ENCODE measurements around the gene OR10P1. TPM values are rescaled to one million over a fixed set of nuclear protein-coding genes. Genes with fewer than 3 reads are reported as not detected.

Gene OR10P1
- total RNA-seq, 6 donors from 2014 or later: not detected

DNA sequence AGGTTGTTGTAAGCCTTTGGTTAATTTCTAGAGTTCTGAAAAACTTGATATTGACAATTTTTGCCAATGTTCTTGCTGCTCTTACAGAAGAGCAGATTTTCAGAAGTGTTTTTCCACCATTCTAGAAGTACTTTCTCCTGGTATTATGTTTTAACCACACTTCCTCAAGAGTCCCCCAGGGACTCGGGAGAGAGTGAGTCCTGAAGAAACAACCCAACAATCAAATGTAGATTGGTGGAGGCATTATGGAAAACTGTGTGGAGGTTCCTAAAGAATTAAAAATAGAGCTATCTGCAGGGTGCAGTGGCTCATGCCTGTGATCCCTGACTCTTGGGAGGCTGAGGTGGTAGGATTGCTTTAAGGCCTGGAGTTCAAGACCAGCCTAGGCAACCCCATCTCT is 26.7 kb downstream of the OR10P1 start:
- no peaks in the 10 kb centered on the region for H3K27me3 ChIP-seq
- ATAC-seq (ENCODE audit: low FRiP score in 2 of 2) (no peak), DNase-seq (no peak)
- no peaks in the 10 kb centered on the region for H3K36me3 ChIP-seq
- H3K27ac ChIP-seq: no peak overlapping the region
- TF ChIP-seq POLR2A (IDR thresholded peaks at IDR 0.05) (no peak), EP300 (IDR thresholded peaks at IDR 0.05) (no peak)
- TF ChIP-seq, protein P1, sequence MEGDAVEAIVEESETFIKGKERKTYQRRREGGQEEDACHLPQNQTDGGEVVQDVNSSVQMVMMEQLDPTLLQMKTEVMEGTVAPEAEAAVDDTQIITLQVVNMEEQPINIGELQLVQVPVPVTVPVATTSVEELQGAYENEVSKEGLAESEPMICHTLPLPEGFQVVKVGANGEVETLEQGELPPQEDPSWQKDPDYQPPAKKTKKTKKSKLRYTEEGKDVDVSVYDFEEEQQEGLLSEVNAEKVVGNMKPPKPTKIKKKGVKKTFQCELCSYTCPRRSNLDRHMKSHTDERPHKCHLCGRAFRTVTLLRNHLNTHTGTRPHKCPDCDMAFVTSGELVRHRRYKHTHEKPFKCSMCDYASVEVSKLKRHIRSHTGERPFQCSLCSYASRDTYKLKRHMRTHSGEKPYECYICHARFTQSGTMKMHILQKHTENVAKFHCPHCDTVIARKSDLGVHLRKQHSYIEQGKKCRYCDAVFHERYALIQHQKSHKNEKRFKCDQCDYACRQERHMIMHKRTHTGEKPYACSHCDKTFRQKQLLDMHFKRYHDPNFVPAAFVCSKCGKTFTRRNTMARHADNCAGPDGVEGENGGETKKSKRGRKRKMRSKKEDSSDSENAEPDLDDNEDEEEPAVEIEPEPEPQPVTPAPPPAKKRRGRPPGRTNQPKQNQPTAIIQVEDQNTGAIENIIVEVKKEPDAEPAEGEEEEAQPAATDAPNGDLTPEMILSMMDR (IDR thresholded peaks at IDR 0.05): no peak
- WGBS, 2 donors: 21 to 29% methylated on average over 1 of the region's 1 CpG
- no peaks in the 10 kb centered on the region for H3K9me3 ChIP-seq
- peaks cover 0 to 4% (median under 1%) of the 10 kb centered on the region in 4 donors for H3K4me1 ChIP-seq
- H3K4me3 ChIP-seq: no peak overlapping the region

DNA sequence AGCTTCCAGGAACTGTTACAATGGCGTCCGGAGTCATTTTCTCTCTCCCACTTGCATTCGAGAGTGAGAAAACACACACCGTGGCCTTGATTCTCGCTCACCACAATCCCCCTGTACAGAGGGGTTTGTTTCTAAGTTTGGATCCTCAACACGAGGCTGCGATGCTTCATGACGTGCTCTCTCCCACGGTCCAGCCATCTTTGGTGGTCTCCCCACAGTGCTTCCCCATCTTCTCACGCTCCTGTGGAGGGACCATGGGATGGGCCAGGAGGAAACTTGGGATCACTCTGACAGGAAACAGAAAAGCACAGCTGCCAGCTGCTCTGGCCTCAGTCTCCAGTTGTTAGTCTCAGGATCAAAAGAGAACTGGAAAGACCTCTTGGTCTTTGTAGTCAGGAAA is 28.1 kb downstream of the OR10P1 start:
- no peaks in the 10 kb centered on the region for H3K36me3 ChIP-seq
- 78 to 89% methylated on average over 9 to 10 of the region's 10 CpGs for WGBS, 2 donors
- H3K4me3 ChIP-seq: no peak overlapping the region
- ATAC-seq (ENCODE audit: low FRiP score in 2 of 2) (no peak), DNase-seq (no peak)
- no peaks in the 10 kb centered on the region for H3K27me3 ChIP-seq
- no peaks in the 10 kb centered on the region for H3K9me3 ChIP-seq
- no peak overlapping the region for H3K27ac ChIP-seq
- no peaks in the 10 kb centered on the region for H3K4me1 ChIP-seq
- TF ChIP-seq POLR2A (IDR thresholded peaks at IDR 0.05) (no peak), EP300 (IDR thresholded peaks at IDR 0.05) (no peak), POLR2AphosphoS5 (IDR thresholded peaks at IDR 0.05) (no peak)
- TF ChIP-seq, protein P1 (IDR thresholded peaks at IDR 0.05): no peak

DNA sequence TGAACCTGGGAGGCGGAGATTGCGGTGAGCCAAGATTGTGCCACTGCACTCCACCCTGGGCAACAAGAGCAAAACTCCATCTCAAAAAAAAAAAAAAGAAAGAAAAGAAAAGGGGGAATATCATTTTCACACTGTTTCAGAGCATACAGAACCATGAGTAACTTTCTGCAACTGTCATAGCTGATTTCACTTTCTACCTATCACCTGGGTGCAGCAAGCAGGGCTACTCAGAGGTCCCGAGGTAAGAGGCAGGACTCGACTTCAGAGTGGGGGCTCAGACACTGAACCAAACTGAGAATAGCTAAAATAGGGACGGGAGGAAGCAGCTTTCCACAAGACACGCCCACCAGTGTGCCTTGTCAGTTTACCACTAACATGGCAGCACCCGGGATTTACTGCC is 29.8 kb downstream of the OR10P1 start:
- Histone ChIP-seq H3K36me3 (no peaks in the 10 kb centered on the region), H3K9me3 (no peaks in the 10 kb centered on the region), H3K27ac (no peak overlapping the region), H3K27me3 (no peaks in the 10 kb centered on the region), H3K4me3 (no peak overlapping the region), H3K4me1 (no peaks in the 10 kb centered on the region)
- DNase-seq: no peak
- no peak for ATAC-seq (ENCODE audit: low FRiP score in 2 of 2)
- 77 to 82% methylated on average over 7 of the region's 7 CpGs for WGBS, 2 donors
- TF ChIP-seq POLR2A (IDR thresholded peaks at IDR 0.05) (no peak), EP300 (IDR thresholded peaks at IDR 0.05) (no peak), POLR2AphosphoS5 (IDR thresholded peaks at IDR 0.05) (no peak)
- TF ChIP-seq, protein P1 (IDR thresholded peaks at IDR 0.05): no peak

DNA sequence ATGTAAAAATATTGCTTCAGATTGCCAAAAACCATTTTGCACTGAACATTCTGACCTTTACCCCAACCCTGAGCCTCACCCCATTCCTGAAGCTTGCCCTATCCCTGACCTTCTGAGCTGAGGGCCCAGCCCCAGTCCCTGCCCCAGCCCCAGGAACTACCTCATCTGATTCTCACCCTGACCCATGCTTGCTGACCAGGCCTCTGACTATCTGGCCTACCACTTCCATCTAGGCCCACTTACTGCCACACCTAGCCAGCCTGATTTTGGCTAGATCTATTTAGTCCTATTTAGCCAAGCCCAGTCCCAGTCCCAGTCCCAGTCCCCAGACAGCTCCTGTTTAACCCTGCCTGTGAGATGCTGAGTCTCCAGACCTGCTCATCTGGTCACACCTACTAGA is 33.6 kb downstream of the OR10P1 start:
- H3K36me3 ChIP-seq: no peaks in the 10 kb centered on the region
- ATAC-seq (ENCODE audit: low FRiP score in 2 of 2): no peak
- TF ChIP-seq EP300 (IDR thresholded peaks at IDR 0.05) (no peak), POLR2A (IDR thresholded peaks at IDR 0.05) (no peak), POLR2AphosphoS5 (IDR thresholded peaks at IDR 0.05) (no peak)
- TF ChIP-seq, protein P1 (IDR thresholded peaks at IDR 0.05): no peak
- H3K27ac ChIP-seq: no peak overlapping the region
- H3K27me3 ChIP-seq: no peaks in the 10 kb centered on the region
- H3K9me3 ChIP-seq: no peaks in the 10 kb centered on the region
- H3K4me3 ChIP-seq: no peak overlapping the region
- no peak for DNase-seq
- H3K4me1 ChIP-seq: no peaks in the 10 kb centered on the region

DNA sequence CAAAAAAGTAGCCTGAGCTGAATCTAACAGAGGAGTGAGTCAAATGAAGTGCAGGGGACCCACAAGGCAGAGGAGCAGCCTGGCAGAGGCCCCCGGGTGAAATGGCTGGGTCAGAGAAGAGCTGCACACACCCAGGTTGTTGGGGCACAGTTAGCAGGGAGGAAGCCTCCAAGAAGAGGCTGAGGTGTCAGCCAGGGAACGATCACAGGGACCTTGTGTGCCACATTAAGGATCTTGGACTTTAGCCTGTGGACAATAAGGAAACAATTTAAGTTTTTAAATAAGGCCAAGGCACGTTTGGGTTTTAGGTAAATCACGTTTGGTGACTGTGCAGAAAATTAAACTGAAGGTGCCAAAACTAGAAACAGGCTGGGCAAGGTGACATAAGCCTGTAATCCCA is 35.1 kb downstream of the OR10P1 start:
- Histone ChIP-seq H3K36me3 (no peaks in the 10 kb centered on the region), H3K9me3 (no peaks in the 10 kb centered on the region), H3K27ac (no peak overlapping the region), H3K4me1 (no peaks in the 10 kb centered on the region), H3K4me3 (no peak overlapping the region), H3K27me3 (no peaks in the 10 kb centered on the region)
- no peak for DNase-seq
- no peak for TF ChIP-seq POLR2A (IDR thresholded peaks at IDR 0.05)
- TF ChIP-seq, protein P1 (IDR thresholded peaks at IDR 0.05): no peak
- ATAC-seq (ENCODE audit: low FRiP score in 2 of 2): no peak
- 61 to 69% methylated on average over 4 of the region's 4 CpGs for WGBS, 2 donors
